Activated naive CD4-positive, alpha-beta T cell treated with anti-CD3 and anti-CD28 coated beads for 36 hours (primary cell): Measurements from ENCODE around the gene KIRREL3. TPM values are rescaled to one million over a fixed set of nuclear protein-coding genes. Genes with fewer than 3 reads are reported as not detected.

Experiments used
- CTCF ChIA-PET: fragments of 350-600 bp; sonication (Branson Sonifier 250); formaldehyde crosslinking; loops from one replicate; lab custom pipeline; 2021; ENCODE audit warnings: antibody characterized with exemption; lab: Charles Lee
- DNase-seq: peaks from one replicate; pipeline ENCODE4 v3.0.0-alpha.2; 2020
- H3K27ac Mint-ChIP-seq: one replicate; pipeline ENCODE4 v1.8.0; 2021; ENCODE audit warnings: mild to moderate bottlenecking, mixed read lengths
- H3K27me3 Mint-ChIP-seq: one replicate; pipeline ENCODE4 v1.8.0; 2021; ENCODE audit warnings: low read depth, mixed read lengths
- H3K36me3 Mint-ChIP-seq: one replicate; pipeline ENCODE4 v1.8.0; 2021; ENCODE audit warnings: low read depth, mixed read lengths
- H3K4me1 Mint-ChIP-seq: one replicate; pipeline ENCODE4 v1.8.0; 2021; ENCODE audit warnings: low read depth, mixed read lengths
- H3K4me3 Mint-ChIP-seq: one replicate; pipeline ENCODE4 v1.8.0; 2021; ENCODE audit warnings: mild to moderate bottlenecking, moderate library complexity, mixed read lengths
- H3K9me3 Mint-ChIP-seq: one replicate; pipeline ENCODE4 v1.8.0; 2021; ENCODE audit warnings: mixed read lengths
- intact Hi-C: fragments of 100-400 bp; cut with micrococcal nuclease; formaldehyde crosslinking; loops from one replicate; pipeline ENCODE4 v1.15.1; 2023
- total RNA-seq, 2 experiments: library from RNA; stranded (reverse); gene quantifications; one replicate each; pipeline ENCODE4 v1.2.3, GENCODE V29; 2021

KIRREL3 gene
- total RNA-seq, 2 experiments from 2014 or later = not detected

- H3K27ac Mint-ChIP-seq = no peak overlapping the region
- no peaks in the 10 kb centered on the region for H3K27me3 Mint-ChIP-seq
- intact Hi-C loops = no loop called here
- H3K9me3 Mint-ChIP-seq = no peaks in the 10 kb centered on the region
- H3K36me3 Mint-ChIP-seq = no peaks in the 10 kb centered on the region
- no peaks in the 10 kb centered on the region for H3K4me1 Mint-ChIP-seq
- CTCF ChIA-PET = no interaction called here
- DNase-seq = no peak
- no peak overlapping the region for H3K4me3 Mint-ChIP-seq
Observed at GRCh38 chr11:126589492-126589803, 411.1 kb downstream of the KIRREL3 start.

GRCh38 chr11:126588630-126589491 lies 411.7 kb downstream of the KIRREL3 start:
- intact Hi-C loops = no loop called here
- Mint-ChIP-seq H3K4me3 (no peak overlapping the region), H3K27me3 (no peaks in the 10 kb centered on the region), H3K36me3 (no peaks in the 10 kb centered on the region), H3K27ac (no peak overlapping the region), H3K4me1 (no peaks in the 10 kb centered on the region), H3K9me3 (no peaks in the 10 kb centered on the region)
- CTCF ChIA-PET = no interaction called here
- DNase-seq = no peak

DNA sequence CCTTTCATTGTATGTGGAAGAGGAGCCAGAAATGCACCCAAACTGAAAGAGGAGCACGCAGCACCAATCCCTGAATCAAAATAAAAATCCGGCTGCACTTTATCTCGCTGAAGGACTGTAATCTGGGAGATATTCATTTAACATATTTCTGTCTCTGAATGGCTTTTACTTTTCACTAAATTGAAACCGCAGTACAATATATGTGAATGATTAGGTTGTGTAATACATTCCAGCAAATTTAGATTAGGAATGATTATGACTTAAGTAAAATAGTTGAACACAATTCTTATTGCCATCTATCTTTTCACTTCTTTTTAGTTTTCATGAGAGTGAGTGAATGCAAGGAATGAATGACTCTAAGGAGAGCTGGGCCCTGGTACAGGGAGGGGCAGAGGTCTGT lies 413.0 kb downstream of the KIRREL3 start:
- H3K4me3 Mint-ChIP-seq = no peak overlapping the region
- H3K9me3 Mint-ChIP-seq = no peaks in the 10 kb centered on the region
- no peaks in the 10 kb centered on the region for H3K27me3 Mint-ChIP-seq
- H3K27ac Mint-ChIP-seq = no peak overlapping the region
- no peaks in the 10 kb centered on the region for H3K36me3 Mint-ChIP-seq
- no peak for DNase-seq
- CTCF ChIA-PET = no interaction called here
- no peaks in the 10 kb centered on the region for H3K4me1 Mint-ChIP-seq
- intact Hi-C loops = no loop called here

- CTCF ChIA-PET = interaction anchor here (0.7 kb wide), 1 partner anchor 21 kb away, joined by 3 read pairs; no protein-coding TSS in a partner anchor
- Mint-ChIP-seq H3K4me3 (no peak overlapping the region), H3K27me3 (no peaks in the 10 kb centered on the region)
Observed at GRCh38 chr11:126585774-126586491, 414.6 kb downstream of the KIRREL3 start.

DNA sequence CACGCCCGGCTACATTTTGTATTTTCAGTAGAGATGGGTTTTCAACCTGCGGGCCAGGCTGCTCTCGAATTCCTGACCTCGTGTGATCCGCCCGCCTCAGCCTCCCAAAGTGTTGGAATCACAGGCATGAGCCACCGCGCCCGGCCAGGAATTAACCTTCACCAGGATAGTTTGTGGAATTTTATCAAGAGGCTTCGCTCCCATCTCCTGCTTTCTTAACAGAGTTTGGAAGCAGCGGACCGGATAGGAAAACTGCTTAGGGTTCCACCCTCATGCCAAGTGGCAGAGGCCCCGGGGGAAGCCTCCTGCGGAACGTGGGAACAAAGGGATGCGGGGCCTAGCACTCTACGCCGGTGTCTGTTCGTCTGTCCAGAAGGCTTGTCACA lies 415.2 kb downstream of the KIRREL3 start:
- Mint-ChIP-seq H3K27ac (no peak overlapping the region), H3K27me3 (no peaks in the 10 kb centered on the region), H3K4me3 (no peak overlapping the region), H3K36me3 (no peaks in the 10 kb centered on the region), H3K4me1 (no peaks in the 10 kb centered on the region), H3K9me3 (no peaks in the 10 kb centered on the region)
- CTCF ChIA-PET = interaction anchor here (0.6 kb wide), 1 partner anchor 1157 kb away, joined by 3 read pairs; no protein-coding TSS in a partner anchor
- DNase-seq = no peak
- intact Hi-C loops = no loop called here

More at GRCh38 chr11:126585774-126586491, 414.6 kb downstream of the KIRREL3 start:
- H3K27ac Mint-ChIP-seq = no peak overlapping the region
- intact Hi-C loops = no loop called here
- no peaks in the 10 kb centered on the region for H3K4me1 Mint-ChIP-seq
- no peaks in the 10 kb centered on the region for H3K36me3 Mint-ChIP-seq
- H3K9me3 Mint-ChIP-seq = no peaks in the 10 kb centered on the region
- no peak for DNase-seq

GRCh38 chr11:126583594-126584427 lies 416.8 kb downstream of the KIRREL3 start:
- intact Hi-C loops = no loop called here
- Mint-ChIP-seq H3K36me3 (no peaks in the 10 kb centered on the region), H3K4me3 (no peak overlapping the region), H3K9me3 (no peaks in the 10 kb centered on the region), H3K4me1 (no peaks in the 10 kb centered on the region), H3K27me3 (no peaks in the 10 kb centered on the region), H3K27ac (no peak overlapping the region)
- CTCF ChIA-PET = interaction anchor here (1.0 kb wide), 1 partner anchor 11 kb away, joined by 4 read pairs; no protein-coding TSS in a partner anchor
- no peak for DNase-seq

GRCh38 chr11:126583101-126583500 lies 417.5 kb downstream of the KIRREL3 start:
- H3K4me3 Mint-ChIP-seq = no peak overlapping the region
- H3K27me3 Mint-ChIP-seq = no peaks in the 10 kb centered on the region
- no peaks in the 10 kb centered on the region for H3K36me3 Mint-ChIP-seq
- CTCF ChIA-PET = no interaction called here
- no peaks in the 10 kb centered on the region for H3K9me3 Mint-ChIP-seq
- H3K27ac Mint-ChIP-seq = no peak overlapping the region
- H3K4me1 Mint-ChIP-seq = no peaks in the 10 kb centered on the region
- intact Hi-C loops = no loop called here
- no peak for DNase-seq

DNA sequence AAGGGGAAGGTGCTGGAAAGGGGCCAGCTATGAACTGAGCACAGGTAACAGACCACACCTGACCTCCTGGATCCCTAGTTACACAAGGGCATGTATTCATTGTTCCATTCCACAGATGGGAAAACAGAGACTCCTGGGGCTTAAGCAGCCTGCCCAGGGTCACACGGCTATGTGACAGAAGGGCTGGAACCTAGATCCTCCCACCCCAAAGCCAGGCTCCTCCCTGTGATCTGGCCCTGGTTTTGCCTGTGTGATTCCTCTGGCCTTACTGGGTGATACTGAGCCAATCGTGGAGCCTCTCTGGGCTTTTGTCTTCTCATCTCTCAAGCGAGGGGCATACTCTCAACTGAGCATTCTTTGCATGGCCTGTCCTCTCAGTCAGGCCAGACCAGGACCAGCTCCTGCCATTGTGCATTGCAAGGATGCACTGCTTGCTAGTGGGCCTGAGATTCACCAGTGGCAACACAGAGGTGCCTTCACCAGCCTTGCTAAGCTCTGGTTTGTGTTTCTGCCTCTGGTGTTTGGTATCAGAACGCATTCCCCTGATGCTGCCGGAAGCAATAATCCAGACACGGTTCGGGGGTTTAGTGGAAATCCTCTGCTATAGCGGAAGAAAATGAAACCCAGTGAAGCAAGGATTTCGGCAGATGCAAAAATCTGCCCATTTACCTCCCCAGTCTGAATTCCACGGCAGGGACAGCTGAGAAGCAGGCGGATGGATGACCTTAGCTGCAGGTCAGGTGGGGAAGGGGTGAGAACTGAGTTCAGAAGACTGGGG lies 418.5 kb downstream of the KIRREL3 start:
- Mint-ChIP-seq H3K9me3 (no peaks in the 10 kb centered on the region), H3K27ac (no peak overlapping the region), H3K4me1 (no peaks in the 10 kb centered on the region), H3K27me3 (no peaks in the 10 kb centered on the region), H3K4me3 (no peak overlapping the region), H3K36me3 (no peaks in the 10 kb centered on the region)
- DNase-seq = no peak
- intact Hi-C loops = no loop called here
- CTCF ChIA-PET = no interaction called here

DNA sequence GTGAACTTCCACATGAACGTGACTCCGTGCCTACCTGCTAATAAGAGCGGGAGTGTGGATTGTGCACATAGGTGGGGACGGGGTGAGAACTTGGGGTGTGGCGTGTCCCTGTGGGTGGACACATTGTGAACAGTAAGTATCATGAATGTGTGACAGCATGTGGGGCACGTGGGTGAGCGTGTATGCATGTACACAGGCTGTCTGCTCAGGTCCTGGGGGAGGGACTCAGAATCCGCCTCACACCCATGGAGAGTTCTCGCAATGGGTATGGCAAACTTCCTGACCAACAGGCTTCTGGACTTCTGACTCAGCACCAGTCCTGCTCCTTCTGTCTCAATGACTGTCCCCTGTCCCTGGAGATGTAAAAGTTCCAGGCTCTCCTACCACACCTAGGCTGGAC lies 422.1 kb downstream of the KIRREL3 start:
- H3K27me3 Mint-ChIP-seq = no peaks in the 10 kb centered on the region
- no peak overlapping the region for H3K27ac Mint-ChIP-seq
- no peaks in the 10 kb centered on the region for H3K4me1 Mint-ChIP-seq
- H3K4me3 Mint-ChIP-seq = no peak overlapping the region
- DNase-seq = no peak
- H3K9me3 Mint-ChIP-seq = no peaks in the 10 kb centered on the region
- intact Hi-C loops = no loop called here
- CTCF ChIA-PET = no interaction called here
- no peaks in the 10 kb centered on the region for H3K36me3 Mint-ChIP-seq

GRCh38 chr11:126578021-126578420 lies 422.5 kb downstream of the KIRREL3 start:
- Mint-ChIP-seq H3K27ac (no peak overlapping the region), H3K27me3 (no peaks in the 10 kb centered on the region), H3K4me3 (no peak overlapping the region), H3K36me3 (no peaks in the 10 kb centered on the region), H3K9me3 (no peaks in the 10 kb centered on the region), H3K4me1 (no peaks in the 10 kb centered on the region)
- no peak for DNase-seq
- CTCF ChIA-PET = interaction anchor here (0.7 kb wide), 1 partner anchor 94 kb away, joined by 4 read pairs; no protein-coding TSS in a partner anchor
- intact Hi-C loops = no loop called here

DNA sequence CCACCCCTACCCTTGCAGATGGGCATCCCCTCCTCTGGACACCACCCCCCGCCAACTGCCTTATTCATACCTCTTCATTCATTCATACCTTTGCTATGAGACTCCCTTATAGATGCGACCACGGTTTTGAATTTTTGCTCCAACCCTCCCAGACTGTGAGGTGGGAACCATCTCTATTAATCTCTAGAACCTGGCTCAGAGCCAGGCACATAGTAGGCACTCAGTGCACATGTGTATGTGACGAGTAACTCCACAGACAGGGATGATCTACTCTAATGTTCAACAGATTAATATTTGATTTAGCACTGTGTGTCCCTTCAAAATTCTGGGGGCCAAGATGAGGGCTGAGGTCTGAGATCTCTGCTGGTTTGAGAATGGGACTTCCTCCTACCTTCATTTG lies 424.7 kb downstream of the KIRREL3 start:
- Mint-ChIP-seq H3K4me1 (no peaks in the 10 kb centered on the region), H3K4me3 (no peak overlapping the region), H3K27me3 (peaks cover 12% of the 10 kb centered on the region), H3K36me3 (no peaks in the 10 kb centered on the region), H3K9me3 (no peaks in the 10 kb centered on the region), H3K27ac (no peak overlapping the region)
- intact Hi-C loops = no loop called here
- CTCF ChIA-PET = interaction anchor here (0.6 kb wide), 1 partner anchor 290 kb away, joined by 3 read pairs; no protein-coding TSS in a partner anchor
- DNase-seq = no peak
